Pons (tissue), 1 donor: ENCODE data around the gene FSTL3.

ENCODE experiments used
- DNase-seq: peaks from one replicate; pipeline ENCODE4 v3.0.0-alpha.2; 2016; ENCODE audit warnings: low spot score

FSTL3 gene

GRCh38 chr19:645912-646778, 30.0 kb upstream of the FSTL3 start:
- no peak for DNase-seq

DNA sequence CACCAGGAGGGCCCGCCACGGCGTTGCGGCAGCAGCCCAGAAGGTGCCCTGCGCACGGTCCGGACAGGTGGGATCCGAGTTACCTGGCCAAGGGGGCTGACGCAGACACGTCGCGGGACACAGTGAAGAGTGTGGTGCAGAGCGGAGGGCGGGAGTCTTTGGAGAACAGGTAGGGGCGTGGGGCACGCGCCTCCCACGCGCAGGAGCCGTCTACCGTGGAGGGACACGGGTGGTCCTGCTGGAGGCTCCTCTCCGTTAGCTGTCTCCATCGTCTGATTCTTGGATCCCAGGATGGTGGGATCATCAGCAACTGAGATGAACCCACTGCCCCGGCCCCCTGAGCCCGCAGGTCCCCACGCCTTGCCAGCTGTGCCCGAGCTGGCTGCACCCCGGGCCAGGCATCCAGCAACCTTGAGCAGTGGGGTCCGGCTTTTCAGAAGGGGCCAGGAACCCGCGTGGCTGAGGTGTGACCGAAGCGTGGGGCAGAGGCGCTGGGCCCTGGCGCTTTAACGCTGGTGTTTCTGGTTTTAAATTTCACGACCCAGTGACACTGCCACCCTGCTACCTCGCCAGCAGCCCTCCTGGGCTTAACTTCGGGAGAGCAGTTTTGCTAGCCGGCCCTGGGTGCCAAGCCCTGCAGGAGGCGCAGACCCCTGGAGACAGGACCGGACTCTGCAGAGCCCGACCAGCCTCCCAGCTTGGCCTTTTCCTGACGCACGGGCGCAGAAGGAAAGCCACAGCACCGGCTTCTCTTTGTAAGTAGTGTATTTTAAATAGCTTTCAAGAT, 29.2 kb upstream of the FSTL3 start:
- no peak for DNase-seq

DNA sequence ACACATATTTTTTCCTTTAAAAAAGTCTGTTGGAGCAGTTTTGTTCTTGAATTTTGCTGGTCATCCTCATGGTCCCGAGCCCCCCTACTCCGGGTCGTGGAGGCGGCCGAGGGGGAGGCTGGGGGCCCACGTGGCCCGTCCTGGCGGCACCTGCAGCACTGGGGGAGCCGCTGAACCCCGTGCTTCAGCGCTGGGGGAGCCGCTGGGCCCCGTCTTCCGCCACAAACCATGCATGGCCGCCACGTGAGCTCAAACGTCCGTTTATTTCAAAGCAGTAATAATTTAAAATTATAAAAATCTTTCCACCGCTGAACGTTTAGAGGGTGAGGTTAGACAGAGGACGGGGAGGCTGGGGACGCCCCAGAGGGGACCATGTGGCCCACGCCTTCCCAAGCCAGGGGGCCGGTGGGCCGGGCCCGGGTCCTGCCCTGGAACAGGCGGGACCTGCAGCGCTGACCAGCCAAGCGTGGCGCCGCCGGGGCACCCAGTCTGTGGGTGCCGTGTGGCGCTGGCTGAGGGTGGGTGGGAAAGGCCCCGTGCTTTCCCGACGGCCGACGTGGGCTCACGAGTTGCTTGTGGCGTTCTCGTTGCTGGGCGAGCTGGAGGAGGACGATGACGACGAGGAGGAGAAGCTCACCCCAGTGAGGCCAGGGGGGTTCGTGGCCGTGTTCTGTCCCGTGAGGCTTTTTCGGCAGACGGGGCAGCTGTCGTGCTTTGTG, 28.5 kb upstream of the FSTL3 start:
- no peak for DNase-seq

DNA sequence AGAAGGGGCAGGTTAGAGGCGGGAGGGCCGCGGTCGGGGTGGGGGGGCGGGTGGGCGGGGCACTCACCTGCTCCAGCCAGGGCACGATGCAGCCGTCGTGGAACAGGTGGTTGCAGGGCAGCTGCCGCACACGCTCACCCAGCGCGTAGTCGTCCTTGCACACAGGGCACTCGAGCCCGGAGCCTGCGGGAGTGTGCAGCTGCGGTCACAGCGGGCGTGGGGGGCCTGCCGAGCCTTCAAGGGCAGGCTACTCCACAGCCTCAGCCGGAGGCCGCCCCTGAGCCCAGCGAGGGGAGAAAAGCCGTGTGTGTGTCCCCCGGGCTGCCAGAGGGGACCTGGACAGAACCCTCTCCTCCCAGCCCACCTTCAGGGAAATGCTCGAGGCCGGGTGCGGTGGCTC, 27.9 kb upstream of the FSTL3 start:
- DNase-seq = no peak

DNA sequence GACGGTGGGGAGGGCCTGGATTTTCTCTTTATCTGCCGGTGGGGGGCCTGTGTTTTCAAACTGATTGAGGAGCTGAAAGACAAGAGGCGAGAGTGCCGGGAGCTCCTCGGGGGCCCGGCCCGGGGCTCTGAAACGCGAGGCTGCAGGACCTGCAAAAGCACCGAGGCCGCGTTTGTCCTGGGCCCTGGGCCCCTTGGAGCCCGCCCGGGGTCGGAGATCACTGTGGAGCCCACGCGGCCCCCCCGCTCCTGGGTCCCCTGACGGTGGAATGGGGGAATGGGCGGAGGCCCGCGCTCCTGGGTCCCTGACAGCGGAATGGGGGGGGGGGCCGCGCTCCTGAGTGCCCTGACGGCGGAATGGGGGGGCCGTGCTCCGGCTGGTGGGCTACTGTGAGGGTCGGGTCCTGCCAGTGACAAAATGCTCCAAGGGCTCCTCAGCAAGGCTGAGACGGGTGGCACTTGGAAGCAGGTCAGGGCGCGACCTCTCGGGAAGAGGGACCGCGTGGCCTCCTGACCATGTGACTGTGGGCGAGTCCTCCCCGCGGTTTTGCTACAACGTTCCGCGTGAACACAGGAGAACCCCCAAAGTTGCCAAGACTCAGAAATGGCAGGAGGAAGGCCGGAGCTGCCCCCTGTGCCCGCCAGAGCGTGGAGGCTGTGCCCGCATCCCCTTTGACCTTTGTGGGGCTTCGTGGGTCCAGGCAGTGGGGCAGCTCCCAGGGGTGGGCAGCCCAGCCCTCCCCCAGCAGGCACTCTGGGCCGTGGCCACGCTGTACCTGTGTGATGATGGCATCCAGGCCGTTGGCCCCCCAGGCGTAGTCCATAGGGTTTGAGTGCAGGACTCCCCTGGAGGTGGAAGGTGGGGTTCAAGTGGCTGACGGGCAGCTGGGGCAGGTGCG, 27.0 kb upstream of the FSTL3 start:
- DNase-seq = no peak

DNA sequence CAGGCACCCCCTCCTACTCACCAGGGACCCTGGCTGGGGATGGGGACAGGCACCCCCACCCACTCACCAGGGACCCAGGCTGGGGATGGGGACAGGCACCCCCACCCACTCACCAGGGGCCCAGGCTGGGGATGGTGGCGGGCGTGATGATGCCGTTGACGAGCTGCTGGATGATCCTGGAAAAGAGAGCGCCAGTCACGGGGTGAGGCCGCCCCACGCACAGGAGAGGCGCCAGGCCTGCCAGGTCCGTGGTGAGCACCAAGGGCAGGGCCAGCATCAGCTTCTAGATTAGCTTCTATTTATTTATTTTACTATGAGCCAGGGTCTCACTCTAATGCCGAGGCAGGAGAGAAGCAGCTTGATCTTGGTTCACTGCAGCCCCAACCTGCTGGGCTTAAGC, 26.1 kb upstream of the FSTL3 start:
- DNase-seq = no peak

DNA sequence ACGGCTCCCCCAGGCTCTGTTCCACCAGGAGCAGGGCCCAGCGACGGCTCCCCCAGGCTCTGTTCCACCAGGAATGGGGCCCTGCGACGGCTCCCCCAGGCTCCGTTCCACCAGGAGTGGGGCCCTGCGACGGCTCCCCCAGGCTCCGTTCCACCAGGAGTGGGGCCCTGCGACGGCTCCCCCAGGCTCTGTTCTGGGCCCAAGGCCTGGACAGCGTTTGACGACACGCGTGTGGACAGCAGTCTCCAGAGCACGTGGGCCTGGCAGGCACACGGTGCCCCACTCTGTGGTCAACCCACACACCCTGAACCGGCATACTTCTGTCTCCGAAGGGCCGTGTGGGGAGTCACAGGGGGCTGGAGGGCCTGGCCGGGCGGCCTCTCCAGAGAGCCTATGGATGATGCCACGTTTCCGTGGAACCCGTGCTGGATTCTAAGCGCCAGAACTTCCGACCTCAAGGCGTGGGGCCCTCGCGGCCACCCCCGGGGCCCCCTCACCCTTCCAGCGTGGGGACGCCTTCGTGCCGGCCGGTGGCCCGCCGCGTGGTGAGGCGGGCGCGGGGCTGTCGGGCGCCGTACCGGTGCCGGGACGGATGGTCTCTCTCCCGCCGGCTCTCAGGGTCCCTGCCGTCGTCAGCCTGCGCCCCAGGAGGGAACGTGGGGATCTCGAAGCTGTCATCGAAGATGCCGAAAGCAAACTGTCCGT, 24.9 kb upstream of the FSTL3 start:
- DNase-seq = no peak

DNA sequence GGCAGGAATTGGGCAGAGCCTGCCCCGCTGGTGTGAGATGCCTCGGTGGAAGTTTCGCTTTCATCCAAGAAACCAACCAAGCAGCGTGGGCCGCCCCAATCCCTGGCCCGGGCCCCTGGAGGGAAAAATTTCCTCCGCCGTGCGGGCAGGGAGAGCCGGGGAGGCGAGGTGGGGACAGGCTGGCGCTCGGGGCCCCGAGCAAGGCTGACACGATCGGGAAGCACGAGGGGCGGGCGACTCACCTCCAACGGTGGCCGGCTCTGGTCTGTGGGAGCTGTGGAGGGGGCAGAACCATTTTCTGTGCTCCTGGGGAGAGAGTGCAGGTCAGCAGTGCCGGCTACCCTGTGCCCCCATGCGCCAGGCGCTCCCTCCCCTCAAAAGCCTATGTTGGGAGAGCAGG, 24.2 kb upstream of the FSTL3 start:
- DNase-seq = no peak

GRCh38 chr19:652467-653389, 23.5 kb upstream of the FSTL3 start:
- DNase-seq = no peak

DNA sequence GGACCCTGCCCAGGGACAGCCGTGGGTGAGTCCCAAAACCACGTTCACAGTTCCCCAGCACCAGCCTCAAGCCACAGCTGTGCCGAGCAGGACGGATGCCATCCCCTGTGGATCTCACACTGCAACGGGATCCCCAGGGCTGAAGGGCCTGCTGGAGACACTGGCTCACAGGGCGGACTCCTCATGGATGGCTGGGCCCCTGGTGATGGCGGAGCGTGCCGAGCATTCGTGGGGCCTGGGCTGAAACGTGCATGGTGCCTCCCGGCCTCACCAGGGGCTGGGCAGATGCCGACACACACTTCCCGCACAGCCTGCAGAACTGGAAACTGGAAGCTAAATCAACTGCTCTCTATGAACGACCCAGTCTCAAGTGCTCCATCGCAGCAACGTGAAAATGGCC, 22.8 kb upstream of the FSTL3 start:
- DNase-seq = no peak

GRCh38 chr19:655691-656090, 20.5 kb upstream of the FSTL3 start:
- no peak for DNase-seq

GRCh38 chr19:656751-657559, 19.2 kb upstream of the FSTL3 start:
- DNase-seq = no peak

- no peak for DNase-seq
Observed at GRCh38 chr19:657611-658010, 18.6 kb upstream of the FSTL3 start.

DNA sequence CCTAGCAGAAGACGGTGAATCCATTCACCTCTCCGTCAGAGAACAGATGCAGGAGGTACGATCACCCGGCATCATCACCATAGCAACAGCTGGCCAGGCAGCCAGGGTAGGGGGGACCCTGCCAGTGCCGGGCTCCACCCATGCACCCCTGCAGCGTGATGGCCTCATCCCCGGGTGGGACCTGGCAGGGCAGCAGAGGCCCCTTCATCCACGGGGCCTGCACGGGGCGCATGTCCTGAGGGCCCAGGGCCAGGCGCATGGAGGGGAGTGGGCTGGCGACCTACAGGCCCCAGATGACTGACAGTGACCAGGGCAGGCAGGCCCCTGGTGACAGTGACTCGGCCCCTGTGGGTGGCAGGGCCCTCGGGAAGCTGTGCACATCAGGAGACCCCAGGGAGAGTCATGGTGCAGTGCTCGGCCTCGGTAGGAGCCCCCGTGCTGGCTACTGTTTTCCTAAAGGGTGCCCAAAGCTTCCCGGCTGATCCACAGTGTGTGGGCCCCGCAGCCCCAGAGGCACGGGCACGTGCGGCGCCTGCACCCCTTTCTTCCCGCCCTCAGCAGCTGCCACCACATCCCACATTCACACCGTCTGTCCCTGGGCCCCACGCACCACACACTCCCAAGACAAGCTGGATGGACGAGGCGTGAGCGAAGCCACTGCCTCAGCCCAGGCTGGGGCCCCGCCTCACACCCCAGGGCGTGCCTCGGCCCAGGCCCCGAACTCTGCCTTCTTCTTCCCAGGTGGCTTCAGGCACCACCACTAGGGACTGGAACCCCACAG, 17.9 kb upstream of the FSTL3 start:
- no peak for DNase-seq

DNA sequence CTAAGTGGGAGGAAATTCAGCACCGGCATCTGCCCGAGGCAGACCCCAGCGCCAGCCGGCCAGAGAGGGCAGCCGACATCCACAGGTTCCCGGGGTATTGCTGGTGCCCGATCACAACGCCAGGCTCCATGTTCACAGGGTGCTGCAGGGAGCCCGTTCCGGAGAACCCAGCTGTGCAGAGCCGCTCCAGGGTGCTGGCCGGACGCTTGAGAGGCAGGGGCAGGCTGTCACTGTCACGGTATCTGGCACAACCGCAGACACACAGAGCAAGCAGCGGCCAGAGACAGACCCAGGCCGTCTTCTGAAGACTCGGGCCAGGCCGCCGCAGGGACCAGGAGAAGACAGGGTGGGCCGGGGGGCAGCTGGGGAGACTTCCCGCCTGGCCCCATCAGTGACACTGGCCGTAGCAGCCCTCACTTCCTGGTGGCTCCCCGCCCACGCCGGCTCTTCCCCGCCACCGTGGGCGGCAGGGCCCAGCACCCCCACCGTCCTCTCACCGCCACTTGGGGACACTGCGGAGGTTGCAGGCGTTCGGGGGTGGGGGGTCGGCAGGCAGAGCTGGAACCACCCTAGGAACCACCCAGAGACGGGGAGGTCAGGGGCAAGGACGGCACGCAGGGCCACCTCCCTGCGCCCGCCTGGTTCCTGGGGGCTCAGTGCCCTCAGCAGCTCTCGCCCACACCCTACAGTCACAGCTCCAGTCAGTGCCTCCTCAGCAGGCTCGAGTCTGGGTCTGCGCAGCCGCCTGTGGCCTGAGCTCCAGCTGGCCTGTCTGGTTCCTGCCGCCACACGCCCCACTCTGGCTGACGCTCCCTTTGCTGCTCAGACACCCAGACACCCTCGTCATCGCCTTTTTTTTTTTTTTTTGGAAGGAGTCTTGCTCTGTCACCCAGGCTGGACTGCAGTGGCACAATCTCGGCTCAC, 17.0 kb upstream of the FSTL3 start:
- no peak for DNase-seq

- no peak for DNase-seq
Observed at GRCh38 chr19:660793-661426, 15.3 kb upstream of the FSTL3 start.
